H9 (cell line): ENCODE results near the gene BIN1. TPM values are rescaled to one million over a fixed set of nuclear protein-coding genes. Genes with fewer than 3 reads are reported as not detected.

Experiments
- DNase-seq: peaks from one replicate; pipeline ENCODE4 v3.0.0-alpha.2; 2017
- H2AFZ ChIP-seq: one replicate; pipeline ENCODE4 v1.6.1; 2013; ENCODE audit warnings: mild to moderate bottlenecking, low read length, control low read depth, moderate library complexity
- H2AK5ac ChIP-seq: 2 replicates; pipeline ENCODE4 v1.6.1; 2013; ENCODE audit warnings: low read length, control low read depth, mixed read lengths; ENCODE audit not compliant: insufficient read length
- H2BK120ac ChIP-seq: one replicate; pipeline ENCODE4 v1.6.1; 2013; ENCODE audit warnings: low read depth, mild to moderate bottlenecking, low read length, control low read depth, inconsistent platforms; ENCODE audit not compliant: poor library complexity, severe bottlenecking
- H2BK12ac ChIP-seq: 2 replicates; pipeline ENCODE4 v1.6.1; 2013; ENCODE audit warnings: low read length, control low read depth, mixed read lengths, low read depth; ENCODE audit not compliant: insufficient read length
- H2BK15ac ChIP-seq: 2 replicates; pipeline ENCODE4 v1.6.1; 2013; ENCODE audit warnings: low read depth, low read length, control low read depth
- H2BK20ac ChIP-seq: one replicate; pipeline ENCODE4 v1.6.1; 2013; ENCODE audit warnings: low read depth, mild to moderate bottlenecking, low read length, control low read depth, inconsistent platforms; ENCODE audit not compliant: poor library complexity, severe bottlenecking
- H2BK5ac ChIP-seq: 2 replicates; pipeline ENCODE4 v1.6.1; 2013; ENCODE audit warnings: low read length, control low read depth, mixed read lengths; ENCODE audit not compliant: insufficient read length
- H3K14ac ChIP-seq: 2 replicates; pipeline ENCODE4 v1.6.1; 2013; ENCODE audit warnings: low read length, control low read depth; ENCODE audit not compliant: insufficient read depth
- H3K18ac ChIP-seq: 2 replicates; pipeline ENCODE4 v1.6.1; 2013; ENCODE audit warnings: low read depth, mild to moderate bottlenecking, mixed read lengths, low read length, control low read depth; ENCODE audit not compliant: insufficient read length
- H3K23ac ChIP-seq: 2 replicates; pipeline ENCODE4 v1.6.1; 2013; ENCODE audit warnings: low read length, control low read depth, mixed read lengths, low read depth; ENCODE audit not compliant: insufficient read length
- H3K23me2 ChIP-seq: 2 replicates; pipeline ENCODE4 v1.6.1; 2013; ENCODE audit warnings: low read depth, mild to moderate bottlenecking, mixed read lengths, low read length, control low read depth; ENCODE audit not compliant: insufficient read length, poor library complexity, severe bottlenecking
- H3K27ac ChIP-seq: 2 replicates; pipeline ENCODE4 v1.5.1; 2013; ENCODE audit warnings: low read length, control low read depth, mixed read lengths, low read depth; ENCODE audit not compliant: insufficient read length
- H3K27me3 ChIP-seq: 2 replicates; pipeline ENCODE4 v1.6.1; 2013; ENCODE audit warnings: low read length, control low read depth, inconsistent platforms; ENCODE audit not compliant: insufficient read depth
- H3K4ac ChIP-seq: 2 replicates; pipeline ENCODE4 v1.6.1; 2013; ENCODE audit warnings: low read depth, mild to moderate bottlenecking, control low read depth, inconsistent platforms, low read length, moderate library complexity
- H3K4me1 ChIP-seq: 2 replicates; pipeline ENCODE4 v1.6.1; 2013; ENCODE audit warnings: low read length, control low read depth, inconsistent platforms; ENCODE audit not compliant: insufficient read depth
- H3K4me2 ChIP-seq: 2 replicates; pipeline ENCODE4 v1.6.1; 2013; ENCODE audit warnings: low read length, control low read depth, mixed read lengths; ENCODE audit not compliant: insufficient read length, insufficient read depth
- H3K56ac ChIP-seq: 2 replicates; pipeline ENCODE4 v1.6.1; 2013; ENCODE audit warnings: low read depth, mild to moderate bottlenecking, mixed read lengths, low read length, control low read depth; ENCODE audit not compliant: insufficient read length
- H3K79me1 ChIP-seq: 2 replicates; pipeline ENCODE4 v1.6.1; 2013; ENCODE audit warnings: low read depth, mild to moderate bottlenecking, moderate library complexity, low read length, control low read depth, inconsistent platforms; ENCODE audit not compliant: insufficient read depth, poor library complexity, severe bottlenecking
- H3K79me2 ChIP-seq: 2 replicates; pipeline ENCODE4 v1.6.1; 2013; ENCODE audit warnings: low read length, control low read depth, inconsistent platforms; ENCODE audit not compliant: insufficient read depth
- H3K9ac ChIP-seq: 2 replicates; pipeline ENCODE4 v1.6.1; 2013; ENCODE audit warnings: low read length, control low read depth, mixed read lengths; ENCODE audit not compliant: insufficient read length; ENCODE audit errors: extremely low read depth
- H3K9me3 ChIP-seq: one replicate; pipeline ENCODE4 v1.6.1; 2013; ENCODE audit warnings: low read depth, low read length, inconsistent platforms; ENCODE audit not compliant: control insufficient read depth
- H3T11ph ChIP-seq: one replicate; pipeline ENCODE4 v1.6.1; 2013; ENCODE audit warnings: mild to moderate bottlenecking, low read length, control low read depth, inconsistent platforms
- H4K20me1 ChIP-seq: one replicate; pipeline ENCODE4 v1.6.1; 2013; ENCODE audit not compliant: control insufficient read depth, insufficient read length, insufficient read depth
- H4K5ac ChIP-seq: 2 replicates; pipeline ENCODE4 v1.6.1; 2013; ENCODE audit warnings: low read depth, mild to moderate bottlenecking, mixed read lengths, low read length, control low read depth; ENCODE audit not compliant: insufficient read length
- H4K8ac ChIP-seq: replicated peaks from 2 replicates; pipeline ENCODE4 v1.6.1; 2013; ENCODE audit warnings: low read length, control low read depth, mixed read lengths, low read depth; ENCODE audit not compliant: insufficient read length
- H4K91ac ChIP-seq: 2 replicates; pipeline ENCODE4 v1.6.1; 2013; ENCODE audit warnings: low read depth, mild to moderate bottlenecking, moderate library complexity, mixed read lengths, low read length, control low read depth; ENCODE audit not compliant: insufficient read length
- H3K27ac Mint-ChIP-seq, 3 experiments: 2 replicates in 2 of 3; 3 replicates in 1 of 3; pipeline ENCODE4 v1.8.0; 2020 to 2021; ENCODE audit warnings: mixed read lengths in 3 of 3, mild to moderate bottlenecking in 1 of 3, moderate library complexity in 1 of 3
- H3K27me3 Mint-ChIP-seq: 2 replicates; pipeline ENCODE4 v1.8.0; 2021; ENCODE audit warnings: low read depth, mild to moderate bottlenecking, moderate library complexity, mixed read lengths
- H3K36me3 Mint-ChIP-seq, 3 experiments: 2 replicates in 2 of 3; 3 replicates in 1 of 3; pipeline ENCODE4 v1.8.0; 2020 to 2021; ENCODE audit warnings: low read depth in 3 of 3, mixed read lengths in 3 of 3; ENCODE audit not compliant: insufficient read depth in 1 of 3
- H3K4me1 Mint-ChIP-seq, 2 experiments: 2 replicates each; pipeline ENCODE4 v1.8.0; 2020; ENCODE audit warnings: mixed read lengths in 2 of 2
- H3K4me3 Mint-ChIP-seq, 2 experiments: 2 replicates in 1 of 2; 3 replicates in 1 of 2; pipeline ENCODE4 v1.8.0; 2020 to 2021; ENCODE audit warnings: mild to moderate bottlenecking in 2 of 2, mixed read lengths in 2 of 2, moderate library complexity in 1 of 2
- H3K9me3 Mint-ChIP-seq, 2 experiments: 2 replicates in 1 of 2; 3 replicates in 1 of 2; pipeline ENCODE4 v1.8.0; 2020; ENCODE audit warnings: mild to moderate bottlenecking in 2 of 2, mixed read lengths in 2 of 2, moderate library complexity in 1 of 2
- CTCF ChIP-seq: fragments of 200-600 bp; sonication (generic); conservative IDR thresholded peaks from 3 replicates; pipeline ENCODE4 v1.8.0; 2021; ENCODE audit warnings: antibody characterized with exemption, mild to moderate bottlenecking
- WGBS: extraction: QIAGEN DNeasy Blood & Tissue Kit; methylation state at CpG from one replicate; pipeline ENCODE4 v1.1.7; 2013; ENCODE audit warnings: missing lambda C conversion rate, low lambda C conversion rate, mixed read lengths; ENCODE audit not compliant: insufficient read length; ENCODE audit errors: extremely low coverage; 5-methylcytosine and 5-hydroxymethylcytosine counted together
- total RNA-seq: library from RNA; stranded (reverse); gene quantifications from 2 replicates; pipeline ENCODE4 v1.2.1, GENCODE V29; 2021

BIN1 gene
- total RNA-seq, 1 experiment from 2014 or later = 32.0 TPM

- peaks cover 13 to 25% (median 19%) of the 10 kb centered on the region in 3 experiments for H3K36me3 Mint-ChIP-seq
- no peak overlapping the region for H3K23ac ChIP-seq
- H3K18ac ChIP-seq = no peak overlapping the region
- H3K14ac ChIP-seq = no peak overlapping the region
- peaks cover 26 to 35% of the 10 kb centered on the region in 2 experiments for H3K9me3 Mint-ChIP-seq
- no peaks in the 10 kb centered on the region for H3K4me1 ChIP-seq
- H3K56ac ChIP-seq = no peak overlapping the region
- no peaks in the 10 kb centered on the region for H3K79me1 ChIP-seq
- no peak overlapping the region for H3K9ac ChIP-seq
- TF ChIP-seq CTCF = no peak
- H3K27ac ChIP-seq = no peak overlapping the region
- no peak overlapping the region for H3K4me2 ChIP-seq
- H3K23me2 ChIP-seq = no peaks in the 10 kb centered on the region
- H2BK20ac ChIP-seq = no peak overlapping the region
- no peak overlapping the region for H3T11ph ChIP-seq
- no peak overlapping the region for H4K5ac ChIP-seq
- H2BK12ac ChIP-seq = no peak overlapping the region
- WGBS = no CpG with 5 or more reads among the region's 8 CpGs
- H2BK5ac ChIP-seq = no peak overlapping the region
- H2BK120ac ChIP-seq = no peak overlapping the region
- H3K79me2 ChIP-seq = no peaks in the 10 kb centered on the region
- H3K4me1 Mint-ChIP-seq = peaks cover 9% of the 10 kb centered on the region in 2 experiments
- DNase-seq = no peak
- no peaks in the 10 kb centered on the region for H3K27me3 ChIP-seq
- H3K27ac Mint-ChIP-seq = no peak overlapping the region
- no peak overlapping the region for H2AK5ac ChIP-seq
- H3K4me3 Mint-ChIP-seq = no peak overlapping the region
- H2AFZ ChIP-seq = no peak overlapping the region
- no peak overlapping the region for H4K91ac ChIP-seq
- no peaks in the 10 kb centered on the region for H4K20me1 ChIP-seq
- no peak overlapping the region for H4K8ac ChIP-seq
- no peak overlapping the region for H3K4ac ChIP-seq
- no peak overlapping the region for H2BK15ac ChIP-seq
- H3K9me3 ChIP-seq = peaks cover 5% of the 10 kb centered on the region
- peaks cover 8% of the 10 kb centered on the region for H3K27me3 Mint-ChIP-seq
These were observed 17.5 kb upstream of the BIN1 start for GRCh38 chr2:127124426-127124825.
